Calu3 (cell line): Measurements from ENCODE around the gene PTK6. TPM values are rescaled to one million over a fixed set of nuclear protein-coding genes. Genes with fewer than 3 reads are reported as not detected.

ENCODE experiments used
- BruUV-seq: library from RNA; stranded (reverse); fragments of 400-500 nt; replicated peaks from 2 replicates; lab custom pipeline; 2021; lab: Mats Ljungman, UMichigan
- CTCF ChIA-PET: fragments of 300-600 bp; sonication (Branson Sonifier 250); formaldehyde crosslinking; loops from one replicate; lab custom pipeline; 2022; ENCODE audit warnings: antibody characterized with exemption; lab: Charles Lee
- DNase-seq: peaks from one replicate; pipeline ENCODE4 v3.0.0; 2022
- H3K27ac Mint-ChIP-seq: one replicate; pipeline ENCODE4 v1.8.0; 2022; ENCODE audit warnings: mixed read lengths; ENCODE audit not compliant: unreplicated experiment
- H3K27me3 Mint-ChIP-seq: one replicate; pipeline ENCODE4 v1.8.0; 2022; ENCODE audit warnings: mixed read lengths; ENCODE audit not compliant: unreplicated experiment
- H3K36me3 Mint-ChIP-seq: one replicate; pipeline ENCODE4 v1.8.0; 2022; ENCODE audit warnings: mild to moderate bottlenecking, moderate library complexity, mixed read lengths; ENCODE audit not compliant: insufficient read depth, unreplicated experiment
- H3K4me1 Mint-ChIP-seq: one replicate; pipeline ENCODE4 v1.8.0; 2022; ENCODE audit warnings: mild to moderate bottlenecking, low read depth, mixed read lengths; ENCODE audit not compliant: unreplicated experiment
- H3K4me3 Mint-ChIP-seq: one replicate; pipeline ENCODE4 v1.8.0; 2022; ENCODE audit warnings: mild to moderate bottlenecking, low read depth, moderate library complexity, mixed read lengths; ENCODE audit not compliant: unreplicated experiment
- H3K9me3 Mint-ChIP-seq: one replicate; pipeline ENCODE4 v1.8.0; 2022; ENCODE audit warnings: low read depth, mixed read lengths; ENCODE audit not compliant: unreplicated experiment
- CTCF ChIP-seq: fragments of 200-600 bp; IDR thresholded peaks from one replicate; pipeline ENCODE4 v1.8.0; 2022; ENCODE audit warnings: antibody characterized with exemption; ENCODE audit not compliant: unreplicated experiment
- intact Hi-C: fragments of 100-400 bp; cut with micrococcal nuclease; formaldehyde crosslinking; loops from one replicate; pipeline ENCODE4 v1.10.0; 2022; ENCODE audit not compliant: unreplicated experiment
- total RNA-seq: library from RNA; stranded (reverse); gene quantifications from 2 replicates; pipeline ENCODE4 v1.2.3, GENCODE V29; 2022

Gene PTK6
- total RNA-seq, 1 experiment from 2014 or later = 15.9 TPM

GRCh38 chr20:63542031-63542559, 4.9 kb upstream of the PTK6 start:
- intact Hi-C loops = no loop called here
- CTCF ChIA-PET = interaction anchor here (0.7 kb wide), 1 partner anchor 178 kb away, joined by 4 read pairs; no protein-coding TSS in a partner anchor
- H3K4me1 Mint-ChIP-seq = peaks cover 49% of the 10 kb centered on the region
- BruUV-seq = no TSS peak
- no peak overlapping the region for H3K27ac Mint-ChIP-seq
- H3K4me3 Mint-ChIP-seq = no peak overlapping the region
- no peak for DNase-seq
- TF ChIP-seq CTCF = no peak
- peaks cover 27% of the 10 kb centered on the region for H3K36me3 Mint-ChIP-seq
- H3K27me3 Mint-ChIP-seq = peaks cover 14% of the 10 kb centered on the region
- no peaks in the 10 kb centered on the region for H3K9me3 Mint-ChIP-seq

GRCh38 chr20:63541371-63541770, 4.2 kb upstream of the PTK6 start:
- CTCF ChIA-PET = no interaction called here
- peaks cover 14% of the 10 kb centered on the region for H3K27me3 Mint-ChIP-seq
- peaks cover 56% of the 10 kb centered on the region for H3K4me1 Mint-ChIP-seq
- TF ChIP-seq CTCF = no peak
- H3K27ac Mint-ChIP-seq = no peak overlapping the region
- no peaks in the 10 kb centered on the region for H3K9me3 Mint-ChIP-seq
- no TSS peak for BruUV-seq
- intact Hi-C loops = no loop called here
- H3K4me3 Mint-ChIP-seq = no peak overlapping the region
- DNase-seq = no peak
- peaks cover 35% of the 10 kb centered on the region for H3K36me3 Mint-ChIP-seq

- Mint-ChIP-seq H3K36me3 (peaks cover 38% of the 10 kb centered on the region), H3K9me3 (no peaks in the 10 kb centered on the region), H3K27ac (no peak overlapping the region), H3K4me1 (peaks cover 59% of the 10 kb centered on the region), H3K4me3 (no peak overlapping the region), H3K27me3 (peaks cover 14% of the 10 kb centered on the region)
- CTCF ChIA-PET = no interaction called here
- no peak for DNase-seq
- BruUV-seq = no TSS peak
- no peak for TF ChIP-seq CTCF
- intact Hi-C loops = no loop called here
Measured at GRCh38 chr20:63540417-63541186, 3.4 kb upstream of the PTK6 start.

GRCh38 chr20:63539441-63540370, 2.5 kb upstream of the PTK6 start:
- CTCF ChIA-PET = interaction anchor here (1.2 to 3.0 kb wide), 7 partner anchors 17 to 168 kb away, joined by 3 to 37 read pairs (median 18); partner anchors contain the start of genes ARFRP1, PPDPF and ZGPAT
- TF ChIP-seq CTCF = no peak

More at GRCh38 chr20:63539441-63540370, 2.5 kb upstream of the PTK6 start:
- BruUV-seq = no TSS peak
- DNase-seq = no peak
- Mint-ChIP-seq H3K4me1 (peaks cover 58% of the 10 kb centered on the region), H3K27ac (peak overlapping the region; percentile 84), H3K4me3 (peak overlapping the region; percentile 89), H3K36me3 (peaks cover 45% of the 10 kb centered on the region), H3K27me3 (peaks cover 14% of the 10 kb centered on the region), H3K9me3 (no peaks in the 10 kb centered on the region)
- intact Hi-C loops = loop anchor here (2.0 to 5.0 kb wide), 5 partner anchors 38 to 433 kb away; partner anchors contain the start of genes GMEB2 and TPD52L2
